OCI-LY7 (cell line): ENCODE data around the gene KRT81.

ENCODE experiments used
- CTCF ChIP-seq: fragments of 200-600 bp; sonication (generic); conservative IDR thresholded peaks from 2 replicates; pipeline ENCODE4 v1.5.1; 2014; ENCODE audit warnings: mild to moderate bottlenecking, antibody characterized with exemption, low read length, moderate library complexity, mixed read lengths
- EZH2phosphoT487 ChIP-seq: fragments of 200-600 bp; sonication (generic); IDR thresholded peaks from 2 replicates; pipeline ENCODE4 v1.6.1; 2018; ENCODE audit warnings: low read depth, borderline replicate concordance, mild to moderate bottlenecking, mixed run types, antibody characterized with exemption, low read length, moderate library complexity, mixed read lengths

DNA sequence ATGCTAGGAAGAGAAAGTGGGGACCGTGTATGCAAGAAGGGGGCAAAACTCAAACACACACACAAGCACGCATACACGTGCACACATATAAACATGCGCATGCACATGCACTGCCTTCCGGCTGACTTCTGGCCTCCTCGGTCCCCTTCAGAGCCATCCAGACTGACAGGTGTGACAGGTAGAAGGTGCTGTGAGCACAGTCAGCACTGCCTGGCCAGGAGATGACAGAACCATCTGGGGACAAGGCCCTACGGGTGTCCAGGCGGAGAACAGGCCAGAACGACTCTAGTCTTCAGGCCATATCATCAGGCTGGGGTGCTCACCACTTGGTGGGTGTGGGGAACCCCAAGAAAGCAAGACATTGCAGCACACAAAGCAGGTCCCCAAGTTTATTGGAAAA lies 22.6 kb upstream of the KRT81 start:
- no peak for TF ChIP-seq CTCF
- TF ChIP-seq EZH2phosphoT487 = no peak
